ENCODE data around the gene MSGN1. TPM values are rescaled to one million over a fixed set of nuclear protein-coding genes. Genes with fewer than 3 reads are reported as not detected.

Gene MSGN1
- total RNA-seq, 1 experiment from 2014 or later, result 0.44 TPM

- no peak for DNase-seq (ENCODE audit: low spot score)
- in situ Hi-C loops (cut with HindIII; ENCODE audit: low sequenced_read_pairs), result no loop called here
These were observed 23.7 kb downstream of the MSGN1 start for GRCh38 chr2:17839959-17840358.

- DNase-seq (ENCODE audit: low spot score), result no peak
- in situ Hi-C loops (cut with HindIII; ENCODE audit: low sequenced_read_pairs), result no loop called here
These were observed 27.2 kb downstream of the MSGN1 start for GRCh38 chr2:17843457-17843856.

- no peak for DNase-seq (ENCODE audit: low spot score)
These were observed 29.5 kb downstream of the MSGN1 start for GRCh38 chr2:17845806-17846205.

GRCh38 chr2:17846676-17847075 is 30.4 kb downstream of the MSGN1 start:
- in situ Hi-C loops (cut with HindIII; ENCODE audit: low sequenced_read_pairs), result no loop called here

More at GRCh38 chr2:17845806-17846205, 29.5 kb downstream of the MSGN1 start:
- in situ Hi-C loops (cut with HindIII; ENCODE audit: low sequenced_read_pairs), result no loop called here

GRCh38 chr2:17847236-17847635 is 31.0 kb downstream of the MSGN1 start:
- no peak for DNase-seq (ENCODE audit: low spot score)
- in situ Hi-C loops (cut with HindIII; ENCODE audit: low sequenced_read_pairs), result no loop called here

More at GRCh38 chr2:17846676-17847075, 30.4 kb downstream of the MSGN1 start:
- DNase-seq (ENCODE audit: low spot score), result no peak

- in situ Hi-C loops (cut with HindIII; ENCODE audit: low sequenced_read_pairs), result no loop called here
- DNase-seq (ENCODE audit: low spot score), result no peak
These were observed 33.0 kb downstream of the MSGN1 start for GRCh38 chr2:17849275-17849674.

- no peak for DNase-seq (ENCODE audit: low spot score)
- in situ Hi-C loops (cut with HindIII; ENCODE audit: low sequenced_read_pairs), result no loop called here
These were observed 33.9 kb downstream of the MSGN1 start for GRCh38 chr2:17850151-17850550.

- DNase-seq (ENCODE audit: low spot score), result peak; percentile 40
- in situ Hi-C loops (cut with HindIII; ENCODE audit: low sequenced_read_pairs), result no loop called here
These were observed 35.7 kb downstream of the MSGN1 start for GRCh38 chr2:17851731-17852585.

- in situ Hi-C loops (cut with HindIII; ENCODE audit: low sequenced_read_pairs), result no loop called here
- DNase-seq (ENCODE audit: low spot score), result no peak
These were observed 37.5 kb downstream of the MSGN1 start for GRCh38 chr2:17853799-17854198.

- in situ Hi-C loops (cut with HindIII; ENCODE audit: low sequenced_read_pairs), result no loop called here
- peak; percentile 8 for DNase-seq (ENCODE audit: low spot score)
These were observed 40.8 kb downstream of the MSGN1 start for GRCh38 chr2:17857021-17857420.

GRCh38 chr2:17858064-17858463 is 41.8 kb downstream of the MSGN1 start:
- in situ Hi-C loops (cut with HindIII; ENCODE audit: low sequenced_read_pairs), result no loop called here
- DNase-seq (ENCODE audit: low spot score), result no peak

GRCh38 chr2:17863539-17863938 is 47.3 kb downstream of the MSGN1 start:
- DNase-seq (ENCODE audit: low spot score), result no peak
- in situ Hi-C loops (cut with HindIII; ENCODE audit: low sequenced_read_pairs), result no loop called here

- in situ Hi-C loops (cut with HindIII; ENCODE audit: low sequenced_read_pairs), result no loop called here
- DNase-seq (ENCODE audit: low spot score), result no peak
These were observed 48.4 kb downstream of the MSGN1 start for GRCh38 chr2:17864676-17865075.

GRCh38 chr2:17867133-17867532 is 50.9 kb downstream of the MSGN1 start:
- in situ Hi-C loops (cut with HindIII; ENCODE audit: low sequenced_read_pairs), result no loop called here
- DNase-seq (ENCODE audit: low spot score), result no peak

Other genes with a start within 250 kb of the MSGN1 start
- 16.1 and 32.7 TPM in 2 replicates for gene SMC6, start 62.6 kb upstream of the MSGN1 start, total RNA-seq (2014; rRNA removed; shearing (Covaris generic))
- 8.7 and 15.9 TPM in 2 replicates for gene GEN1, start 62.3 kb upstream of the MSGN1 start, total RNA-seq (2014; rRNA removed; shearing (Covaris generic))
- not detected in 2 replicates for gene KCNS3, start 62.2 kb downstream of the MSGN1 start, total RNA-seq (2014; rRNA removed; shearing (Covaris generic))

Data from G401 (cell line).